NCI-H82 treated with DMSO at 0.1 percent for 48 hours (cell line): Measurements from ENCODE around the gene POC1B.

ENCODE experiments used
- DNase-seq: peaks from one replicate; lab custom pipeline; 2025; ENCODE audit not compliant: unreplicated experiment; lab: John Stamatoyannopoulos, UW

Gene POC1B

GRCh38 chr12:89497467-89497866 is 28.4 kb downstream of the POC1B start:
- DNase-seq = no peak

GRCh38 chr12:89497005-89497404 is 28.8 kb downstream of the POC1B start:
- DNase-seq = no peak

- no peak for DNase-seq
Measured at GRCh38 chr12:89494411-89495231, 31.2 kb downstream of the POC1B start.

- DNase-seq = no peak
Measured at GRCh38 chr12:89493670-89494302, 32.1 kb downstream of the POC1B start.

- no peak for DNase-seq
Measured at GRCh38 chr12:89492883-89493282, 33.0 kb downstream of the POC1B start.

GRCh38 chr12:89490922-89491321 is 34.9 kb downstream of the POC1B start:
- DNase-seq = no peak

GRCh38 chr12:89486264-89486663 is 39.6 kb downstream of the POC1B start:
- DNase-seq = no peak

GRCh38 chr12:89484470-89484869 is 41.4 kb downstream of the POC1B start:
- peak; percentile 47 for DNase-seq

GRCh38 chr12:89481213-89481914 is 44.5 kb downstream of the POC1B start:
- DNase-seq = no peak

GRCh38 chr12:89479982-89480381 is 45.9 kb downstream of the POC1B start:
- no peak for DNase-seq

GRCh38 chr12:89477633-89478279 is 48.1 kb downstream of the POC1B start:
- DNase-seq = no peak

GRCh38 chr12:89476904-89477595 is 48.8 kb downstream of the POC1B start:
- DNase-seq = no peak

GRCh38 chr12:89476232-89476631 is 49.6 kb downstream of the POC1B start:
- no peak for DNase-seq

- DNase-seq = no peak
Measured at GRCh38 chr12:89475203-89475990, 50.5 kb downstream of the POC1B start.

GRCh38 chr12:89474615-89475014 is 51.2 kb downstream of the POC1B start:
- no peak for DNase-seq

GRCh38 chr12:89472508-89472907 is 53.3 kb downstream of the POC1B start:
- DNase-seq = no peak

GRCh38 chr12:89470741-89471509 is 54.9 kb downstream of the POC1B start:
- peak; percentile 15 for DNase-seq

GRCh38 chr12:89469361-89469760 is 56.5 kb downstream of the POC1B start:
- DNase-seq = no peak

- no peak for DNase-seq
Measured at GRCh38 chr12:89468648-89469326, 57.1 kb downstream of the POC1B start.
